Measurements from ENCODE around the gene GIN1.
"Not testable (repeated sequence)": the region's sequence is repeated elsewhere in the genome, so short reads cannot be mapped to it uniquely, and the experiment has no call there.

The GIN1 gene

DNA sequence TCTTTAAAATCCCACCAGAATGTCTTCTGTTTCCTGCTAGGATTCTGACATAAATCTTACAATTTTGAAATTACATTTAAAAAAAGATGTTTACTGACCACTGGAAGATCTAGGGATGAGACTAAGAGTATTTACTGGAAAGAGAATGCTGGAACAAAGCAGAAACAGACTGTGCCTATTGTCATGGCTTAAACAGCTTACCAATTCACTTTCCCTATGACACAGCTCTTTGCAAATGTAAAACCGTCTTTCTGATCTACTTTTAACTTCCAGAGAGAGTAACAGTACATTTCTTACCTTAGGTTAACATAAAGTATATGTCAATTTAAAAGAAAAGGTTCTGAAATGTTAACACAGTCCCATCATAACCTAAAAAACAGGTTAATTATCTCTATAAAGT lies 10.7 kb downstream of the GIN1 start:
- no peak for FAIRE-seq

DNA sequence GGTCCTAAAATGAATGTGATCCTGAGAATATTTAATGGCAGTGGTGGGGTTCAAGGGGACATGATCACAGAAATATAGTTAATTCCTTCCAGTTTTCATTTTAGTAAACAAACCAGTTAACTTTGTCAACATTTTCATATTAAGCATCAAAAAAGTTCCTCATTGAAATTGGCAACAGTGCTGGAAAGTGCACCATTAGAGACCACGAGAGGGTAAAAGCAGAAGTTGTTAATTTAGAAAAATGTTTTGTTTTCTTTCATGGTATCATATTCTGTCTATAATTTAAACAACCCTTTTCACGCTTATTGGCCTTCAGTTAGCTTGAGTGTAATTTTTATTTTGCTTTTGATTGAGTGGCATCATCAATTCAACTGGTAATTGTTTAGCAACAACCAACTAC lies 11.9 kb downstream of the GIN1 start:
- FAIRE-seq, result no peak

DNA sequence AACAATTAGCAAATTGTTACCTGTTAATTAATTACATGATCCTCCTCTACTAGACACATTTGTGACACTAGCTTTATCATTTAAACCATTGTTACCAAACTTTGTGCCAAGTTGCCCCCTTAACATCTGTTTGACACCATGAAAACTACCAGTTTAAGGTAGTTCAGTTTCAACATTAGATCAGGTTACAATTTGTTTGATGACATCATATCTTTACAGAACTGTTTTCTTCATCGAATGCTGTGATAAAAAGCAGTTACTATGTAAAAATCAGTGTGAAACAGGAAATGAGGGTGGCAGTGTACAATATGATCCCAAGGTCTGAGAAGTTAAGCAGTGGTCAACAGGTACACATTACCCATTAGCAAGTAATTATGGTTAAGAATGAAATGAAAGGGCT lies 17.7 kb downstream of the GIN1 start:
- FAIRE-seq, result no peak

DNA sequence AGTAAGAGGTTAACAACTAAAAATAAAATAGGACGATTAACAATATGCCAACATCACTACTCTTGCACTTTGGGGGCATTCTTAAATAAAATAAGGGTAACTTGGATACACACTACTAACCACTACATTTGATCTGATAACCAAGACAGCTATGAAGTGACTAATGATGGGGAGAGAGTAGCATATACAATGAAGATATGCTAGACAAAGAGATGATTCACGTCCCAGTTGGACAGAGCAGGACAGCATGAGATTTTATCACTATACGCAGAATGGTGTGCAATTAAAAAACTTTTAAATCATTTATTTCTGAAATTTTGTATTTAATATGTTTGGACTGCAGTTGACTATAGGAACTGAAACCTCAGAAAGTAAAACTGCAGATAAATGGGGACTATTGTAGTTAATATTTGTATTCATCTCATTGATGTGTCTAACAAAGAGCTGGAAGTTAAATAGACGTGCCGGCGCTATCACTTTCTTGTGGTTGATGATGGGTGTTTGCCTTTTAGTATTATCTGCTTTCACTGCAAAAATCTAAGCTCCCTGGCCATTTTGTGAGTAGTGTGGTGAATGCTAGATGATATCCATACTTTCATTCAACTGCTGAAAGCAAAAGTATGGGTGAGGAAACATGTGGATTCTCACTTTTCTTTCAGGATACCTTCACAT lies 18.7 kb downstream of the GIN1 start:
- no peak for FAIRE-seq

DNA sequence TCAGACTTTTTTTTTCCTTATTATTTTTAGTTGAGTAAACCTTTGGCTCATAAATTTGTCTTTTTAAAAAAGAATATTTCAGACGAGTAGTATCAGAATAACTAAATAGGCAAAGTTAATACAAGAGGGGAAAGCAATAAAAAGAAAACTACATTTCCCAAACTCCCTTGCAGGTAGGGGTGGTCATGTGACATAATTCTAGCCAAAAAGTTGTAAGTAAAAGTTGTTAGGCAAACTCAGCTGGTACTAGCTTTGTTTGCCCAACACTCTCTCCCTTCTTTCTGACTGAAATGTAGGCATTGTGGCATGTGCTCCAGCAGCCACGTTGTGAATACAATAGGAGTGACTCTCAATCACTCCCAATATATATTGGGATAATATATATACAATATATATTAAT lies 20.9 kb downstream of the GIN1 start:
- no peak for FAIRE-seq

DNA sequence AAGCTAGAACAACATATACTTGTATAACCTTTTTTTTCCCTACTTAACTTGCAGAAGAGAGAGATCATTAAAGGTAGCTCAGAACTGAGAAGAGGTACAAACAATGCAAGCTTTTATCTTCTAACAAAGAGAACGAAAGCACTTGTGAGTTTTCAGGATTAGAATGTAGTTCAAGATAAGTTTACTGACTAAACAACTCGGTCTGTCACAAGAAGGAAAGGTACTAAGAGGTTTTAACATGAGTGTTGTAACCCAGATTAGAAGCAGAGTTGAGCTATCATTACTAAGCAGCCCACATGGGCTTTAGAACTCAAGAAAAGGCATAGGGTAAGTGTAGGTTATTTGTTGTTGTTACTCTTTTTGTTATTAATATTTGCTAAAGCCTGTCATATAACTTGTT lies 25.2 kb downstream of the GIN1 start:
- FAIRE-seq, result no peak

DNA sequence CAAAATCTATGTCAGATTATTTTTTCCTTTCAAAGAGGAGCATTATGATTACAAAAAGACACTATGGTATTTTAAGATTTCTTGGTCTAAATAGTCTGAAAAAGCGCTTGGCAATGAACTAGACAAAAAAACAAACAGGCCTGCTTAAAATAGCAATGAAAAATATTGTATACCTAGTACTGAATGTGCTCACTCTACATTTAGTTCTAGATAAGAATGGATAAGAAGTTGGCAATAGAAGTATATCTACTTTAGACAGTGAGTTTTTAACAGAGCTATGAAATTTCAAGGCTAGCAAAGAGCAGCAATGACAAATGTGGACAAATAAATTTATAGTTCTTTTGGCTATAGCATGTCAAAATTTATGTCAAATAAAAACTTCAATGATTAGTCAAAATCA lies 26.2 kb downstream of the GIN1 start:
- no peak for FAIRE-seq

DNA sequence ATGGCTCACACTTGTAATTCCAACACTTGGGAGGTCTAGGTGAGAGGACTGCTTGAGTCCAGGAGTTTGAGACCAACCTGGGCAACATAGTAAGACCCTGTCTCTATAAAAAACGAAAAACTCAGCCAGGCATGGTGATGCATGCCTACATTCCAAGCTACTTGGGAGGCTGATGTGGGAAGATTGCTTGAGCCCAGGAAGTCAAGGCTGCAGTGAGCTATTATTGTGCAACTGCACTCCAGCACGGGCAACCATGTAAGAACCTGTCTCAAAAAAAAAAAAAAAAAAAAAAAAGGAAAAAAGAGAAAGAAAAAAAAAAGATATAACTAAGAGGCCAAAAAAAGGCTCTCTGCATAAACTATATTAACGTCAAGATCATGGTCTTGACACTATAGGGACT lies 27.3 kb downstream of the GIN1 start:
- no peak for FAIRE-seq

DNA sequence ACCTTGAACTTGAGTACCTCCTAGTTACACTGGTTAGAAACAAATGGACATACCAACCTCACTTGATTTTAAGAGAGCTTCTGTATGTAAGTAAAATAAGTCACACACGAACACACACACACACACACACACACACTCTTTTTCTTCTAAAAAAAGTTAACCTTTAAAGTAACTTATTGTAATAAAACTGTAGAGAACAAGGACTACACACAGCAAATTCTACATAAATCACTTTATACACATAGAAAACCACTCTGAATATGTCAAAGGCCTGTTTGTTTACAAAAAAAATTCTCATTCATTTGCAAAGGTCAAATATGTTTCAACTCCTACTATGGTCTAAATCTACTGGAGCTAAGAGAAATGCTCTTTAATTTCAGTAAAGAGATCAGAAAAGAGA lies 29.1 kb downstream of the GIN1 start:
- peak; percentile 18 for FAIRE-seq

DNA sequence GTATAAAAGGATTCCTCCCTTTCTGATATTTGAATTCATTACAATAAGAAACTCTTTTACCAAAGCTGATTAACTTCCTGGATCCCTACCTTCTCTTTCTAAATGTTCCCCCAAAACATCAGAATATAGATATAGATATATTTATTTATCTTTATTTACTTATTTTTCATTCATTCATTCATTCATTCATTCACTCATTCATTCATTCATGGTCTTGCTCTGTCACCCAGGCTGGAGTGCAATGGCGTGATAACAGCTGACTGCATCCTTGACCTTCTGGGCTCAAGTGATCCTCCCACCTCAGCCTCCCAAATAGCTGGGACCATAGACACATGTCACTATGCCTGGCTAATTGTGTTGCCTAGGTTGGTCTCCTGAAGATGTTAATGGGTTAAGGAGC lies 30.7 kb downstream of the GIN1 start:
- no peak for FAIRE-seq

DNA sequence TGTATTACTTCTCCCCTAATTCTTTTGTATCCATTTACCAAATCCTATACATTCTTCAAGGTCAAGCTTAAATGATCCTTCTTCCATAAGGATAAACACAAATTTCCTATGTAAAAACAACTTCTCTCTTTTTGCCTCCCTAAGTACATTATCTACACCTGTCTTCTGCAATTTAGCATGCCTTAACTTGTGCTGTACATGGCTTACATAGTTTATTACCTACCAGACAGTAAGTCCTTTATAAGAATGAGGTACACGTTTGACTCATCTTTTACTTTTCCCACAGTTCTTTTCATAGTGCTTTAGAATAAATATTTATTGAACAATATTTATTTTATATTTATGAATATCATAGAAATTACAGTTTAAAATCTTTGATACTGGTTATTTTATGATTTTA lies 33.4 kb downstream of the GIN1 start:
- FAIRE-seq, result no peak

DNA sequence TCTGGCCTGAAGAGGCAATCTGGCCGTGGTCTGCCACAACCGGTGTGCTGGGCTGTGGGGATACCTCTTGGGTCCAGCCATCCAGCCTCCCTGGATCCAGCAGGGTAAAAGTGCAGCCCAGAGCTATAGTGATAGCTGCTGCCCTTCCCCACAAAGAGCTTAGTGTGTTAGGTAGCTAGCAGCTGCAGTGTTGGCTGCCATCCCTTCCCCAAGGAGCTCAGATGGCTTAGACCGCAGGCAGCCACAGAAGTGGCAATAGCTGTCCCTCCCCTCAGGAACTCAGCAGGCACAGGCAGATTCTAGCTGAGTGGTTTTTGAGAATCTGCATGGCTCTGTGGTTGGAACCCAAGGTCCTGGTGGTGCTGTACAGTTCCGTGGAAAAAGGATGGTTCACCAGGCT lies 40.1 kb downstream of the GIN1 start:
- no peak for FAIRE-seq

DNA sequence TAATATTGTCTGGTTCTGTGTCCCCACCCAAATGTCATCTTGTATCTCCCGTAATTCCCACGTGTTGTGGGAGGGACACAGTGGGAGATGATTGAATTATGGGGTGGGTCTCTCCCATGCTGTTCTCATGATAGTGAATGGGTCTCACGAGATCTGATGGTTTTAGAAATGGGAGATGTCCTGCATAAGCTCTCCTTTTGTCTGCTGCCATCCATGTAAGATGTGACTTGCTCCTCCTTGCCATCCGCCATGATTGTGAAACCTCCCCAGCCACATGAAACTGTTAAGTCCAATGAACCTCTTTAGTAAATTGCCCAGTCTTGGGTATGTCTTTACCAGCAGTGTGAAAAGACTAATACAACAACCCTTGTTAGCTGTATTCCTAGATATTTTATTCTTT lies 44.5 kb downstream of the GIN1 start:
- FAIRE-seq, result no peak

DNA sequence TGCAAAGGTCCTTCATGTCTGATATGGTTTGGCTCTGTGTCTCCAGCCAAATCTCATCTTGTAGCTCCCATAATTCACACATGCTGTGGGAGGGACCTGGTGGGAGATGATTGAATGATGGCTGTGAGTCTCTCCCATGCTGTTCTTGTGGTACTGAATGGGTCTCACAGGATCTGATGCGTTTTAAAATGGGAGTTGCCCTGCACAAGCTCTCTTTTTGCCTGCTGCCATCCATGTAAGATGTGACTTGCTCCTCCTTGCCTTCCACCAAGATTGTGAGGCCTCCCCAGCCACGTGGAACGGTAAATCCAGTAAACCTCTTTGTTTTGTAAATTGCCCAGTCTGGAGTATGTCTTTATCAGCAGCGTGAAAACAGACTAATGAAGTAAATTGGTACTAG lies 46.4 kb downstream of the GIN1 start:
- FAIRE-seq, result not testable (repeated sequence)

DNA sequence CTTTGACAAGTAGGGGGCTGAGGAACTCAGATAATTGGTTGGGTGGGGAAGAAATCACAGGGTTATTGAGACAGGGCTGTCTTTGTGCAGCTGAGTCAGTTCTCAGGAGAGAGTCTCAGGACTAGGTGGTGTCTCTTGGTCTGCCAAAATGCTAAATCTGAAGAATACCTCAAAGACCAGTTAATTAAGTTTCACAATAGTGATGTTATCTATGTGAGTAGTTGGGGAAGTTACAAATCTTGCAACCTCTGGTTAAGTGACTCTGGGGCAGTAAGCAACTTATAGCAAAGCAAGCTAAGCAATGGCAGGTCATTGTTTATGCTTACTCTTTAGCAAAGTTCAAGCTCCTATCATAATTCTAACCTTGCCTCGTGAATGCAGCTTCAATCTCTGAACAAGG lies 53.6 kb downstream of the GIN1 start:
- FAIRE-seq, result no peak

DNA sequence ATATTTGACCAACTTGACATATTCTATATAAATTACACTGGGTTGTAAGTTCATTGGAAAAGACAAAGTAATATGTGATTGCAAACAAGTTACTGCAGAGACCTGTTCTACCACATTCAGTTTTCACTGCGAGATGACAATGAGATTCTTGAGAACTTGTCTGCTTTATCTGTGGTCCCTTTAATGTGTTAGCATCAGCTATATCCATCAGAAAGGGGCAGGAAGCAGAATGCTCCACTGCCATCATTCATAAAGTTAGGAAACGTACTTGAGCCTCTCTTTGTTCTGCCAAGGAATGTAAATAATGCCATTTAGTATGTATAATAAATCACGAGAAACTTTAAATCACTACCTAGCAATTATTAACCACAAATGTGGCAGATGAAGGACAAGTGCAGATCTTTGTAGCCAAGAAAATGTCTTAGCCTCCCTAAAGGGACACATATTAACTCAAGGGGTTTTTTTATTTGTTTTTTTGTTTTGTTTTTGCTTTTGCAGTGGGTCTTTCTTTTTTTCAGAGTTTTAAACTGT lies 59.4 kb downstream of the GIN1 start:
- no peak for FAIRE-seq

DNA sequence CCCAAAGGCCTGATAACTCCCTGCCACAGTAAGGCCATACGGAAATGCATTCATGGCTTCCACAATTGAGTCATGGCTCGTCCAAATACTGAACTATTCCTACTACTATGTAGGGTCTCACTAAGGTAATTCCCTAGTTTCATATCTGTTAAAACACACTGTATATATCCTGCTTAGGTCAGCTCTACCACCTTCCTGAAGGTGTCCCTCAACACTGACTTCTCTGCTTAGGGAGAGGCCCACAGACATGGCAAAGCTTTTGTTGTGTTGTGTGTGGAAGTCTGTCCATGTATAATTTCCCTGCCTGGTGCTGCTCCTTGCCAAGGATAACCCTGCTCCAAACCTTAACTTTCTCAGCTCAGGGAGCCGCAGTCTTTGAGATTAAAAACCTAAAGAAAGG lies 60.4 kb downstream of the GIN1 start:
- no peak for FAIRE-seq

DNA sequence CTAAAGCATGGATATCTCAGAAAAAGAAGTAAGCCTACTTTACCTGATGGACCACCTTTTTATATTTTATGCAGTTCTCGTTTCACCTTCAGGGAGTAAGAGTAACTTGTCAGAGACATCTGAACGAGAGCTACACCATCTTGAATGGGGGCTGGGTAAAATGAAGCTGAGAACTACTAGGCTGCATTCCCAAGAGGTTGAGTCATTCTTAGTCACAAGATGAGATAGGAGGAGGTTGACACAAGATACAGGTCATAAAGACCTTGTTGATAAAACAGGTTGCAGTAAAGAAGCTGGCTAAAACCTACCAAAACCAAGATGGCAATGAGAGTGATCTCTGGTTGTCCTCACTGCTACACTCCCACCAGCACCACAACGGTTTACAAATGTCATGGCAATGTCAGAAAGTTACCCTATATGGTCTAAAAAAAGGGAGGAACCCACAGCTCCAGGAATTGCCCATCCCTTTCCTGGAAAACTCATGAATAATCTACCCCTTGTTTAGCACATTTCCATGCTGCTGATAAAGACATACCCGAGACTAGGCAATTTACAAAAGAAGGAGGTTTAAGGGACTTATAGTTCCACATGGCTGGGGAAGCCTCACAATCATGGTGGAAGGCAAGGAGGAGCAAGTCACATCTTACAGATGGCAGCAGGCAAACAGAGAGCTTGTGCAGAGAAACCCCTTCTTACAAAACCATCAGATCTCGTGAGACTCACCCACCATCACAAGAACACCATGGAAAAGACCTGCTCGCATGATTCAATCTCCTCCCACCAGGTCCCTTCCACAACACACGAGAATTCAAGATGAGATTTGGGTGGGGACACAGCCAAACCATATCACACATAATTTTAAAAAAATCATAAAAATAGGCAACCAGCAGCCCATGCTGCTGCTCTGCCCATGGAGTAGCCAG lies 62.5 kb downstream of the GIN1 start:
- FAIRE-seq, result no peak

DNA sequence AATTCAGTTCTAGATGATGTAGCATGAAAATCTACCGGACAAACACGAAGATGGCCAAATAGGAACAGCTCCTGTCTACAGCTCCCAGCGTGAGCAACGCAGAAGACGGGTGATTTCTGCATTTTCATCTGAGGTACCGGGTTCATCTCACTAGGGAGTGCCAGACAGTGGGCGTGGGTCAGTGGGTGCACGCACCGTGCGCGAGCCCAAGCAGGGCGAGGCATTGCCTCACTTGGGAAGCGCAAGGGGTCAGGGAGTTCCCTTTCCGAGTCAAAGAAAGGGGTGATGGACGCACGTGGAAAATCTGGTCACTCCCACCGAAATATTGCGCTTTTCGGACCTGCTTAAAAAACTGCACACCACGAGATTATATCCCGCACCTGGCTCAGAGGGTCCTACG lies 73.2 kb downstream of the GIN1 start:
- not testable (repeated sequence) for FAIRE-seq

DNA sequence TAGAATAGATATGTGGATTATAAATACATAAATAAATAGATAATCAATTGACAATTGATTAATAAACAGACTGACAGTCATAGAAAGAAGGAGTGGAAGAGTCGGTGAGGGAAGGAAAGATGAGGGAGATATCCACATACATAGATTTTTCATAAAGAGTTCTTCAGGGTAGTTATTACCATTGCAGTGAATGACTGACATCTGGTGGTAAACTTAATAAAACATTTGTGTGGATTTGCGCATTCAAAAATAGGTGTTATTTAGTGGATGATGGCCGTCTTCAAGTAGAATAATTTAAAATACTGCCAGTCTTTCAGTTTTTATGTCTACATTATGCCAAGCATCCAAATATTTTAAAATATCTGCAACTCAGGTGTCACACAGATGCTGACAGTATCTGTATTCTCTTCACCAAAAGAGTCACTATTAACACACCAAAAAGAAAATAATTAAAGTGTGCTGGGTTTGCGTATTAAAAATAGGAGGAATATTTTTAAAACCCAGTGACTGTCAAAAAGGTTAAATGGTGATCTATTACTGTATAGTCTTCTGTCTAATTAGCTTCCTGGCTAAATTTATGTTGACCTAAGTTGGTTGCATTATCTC lies 78.8 kb downstream of the GIN1 start:
- FAIRE-seq, result no peak

DNA sequence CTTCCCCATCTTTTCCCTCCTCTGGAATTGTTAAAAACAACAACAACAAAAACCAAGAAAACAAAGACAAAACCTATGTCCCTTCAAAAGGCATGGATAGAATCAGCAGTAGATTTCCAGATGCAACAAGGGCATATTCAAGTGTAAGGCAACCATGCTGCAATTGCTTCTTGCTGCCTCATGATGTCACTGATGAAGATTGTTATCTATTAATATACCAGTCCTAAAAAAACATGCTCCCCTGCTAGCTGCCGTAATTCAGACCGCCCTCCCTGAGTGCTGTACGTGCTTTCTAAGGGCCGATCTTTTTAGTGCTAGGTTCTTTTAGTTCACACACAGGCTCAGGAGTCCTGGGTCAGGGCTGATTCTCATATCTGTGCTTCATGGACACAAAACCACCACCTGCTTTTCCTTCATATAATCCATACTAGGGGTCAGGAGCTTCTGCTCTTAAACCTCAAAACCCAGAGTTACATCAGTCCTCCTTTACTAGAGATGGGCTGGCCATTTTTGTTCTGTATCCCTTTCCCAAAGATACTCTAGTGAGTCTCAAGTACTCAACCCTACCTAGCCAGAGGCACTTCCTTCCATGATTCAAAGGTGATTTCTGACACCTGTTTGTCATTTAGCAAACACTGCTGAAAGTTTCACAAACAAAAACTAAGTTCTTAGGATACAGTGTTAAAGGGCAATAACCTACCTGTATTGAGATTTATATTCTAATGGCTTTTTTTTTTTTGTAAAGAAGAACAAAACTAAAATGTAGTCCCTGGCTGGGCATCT lies 82.1 kb downstream of the GIN1 start:
- no peak for FAIRE-seq

DNA sequence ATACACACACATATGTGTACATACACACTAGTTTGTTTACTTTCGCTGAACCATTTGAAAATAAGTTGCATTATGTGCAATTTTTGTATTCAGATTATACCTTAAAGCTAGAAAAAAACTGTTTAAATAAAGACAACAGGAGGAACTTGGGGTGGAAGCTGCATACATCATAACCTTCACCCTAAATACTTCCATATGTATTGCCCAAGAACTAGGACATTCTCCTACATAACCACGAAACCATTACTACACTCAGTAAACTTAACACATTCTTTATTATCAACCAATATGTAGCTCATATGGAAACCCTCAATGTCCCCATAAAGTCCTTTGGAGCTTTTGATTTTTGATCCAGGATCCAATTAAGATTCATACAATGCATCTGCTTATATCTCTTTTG lies 83.3 kb downstream of the GIN1 start:
- FAIRE-seq, result no peak

Measured in colon (tissue), 2 donors.